T-helper 1 cell treated with Interleukin-12 subunit alpha and Interleukin-12 subunit beta and Interleukin-4 antibody, amounts not matched to agents 30 μg/mL and 1 μg/mL, for 36 hours (primary cell): Measurements from ENCODE around the gene NEK7.

ENCODE experiments used
- H3K27ac Mint-ChIP-seq: one replicate; pipeline ENCODE4 v1.8.0; 2021; ENCODE audit warnings: mild to moderate bottlenecking, mixed read lengths
- H3K27me3 Mint-ChIP-seq: one replicate; pipeline ENCODE4 v1.8.0; 2021; ENCODE audit warnings: low read depth, mixed read lengths
- H3K36me3 Mint-ChIP-seq: one replicate; pipeline ENCODE4 v1.8.0; 2021; ENCODE audit warnings: low read depth, mixed read lengths
- H3K4me1 Mint-ChIP-seq: one replicate; pipeline ENCODE4 v1.8.0; 2021; ENCODE audit warnings: low read depth, mixed read lengths
- H3K4me3 Mint-ChIP-seq: one replicate; pipeline ENCODE4 v1.8.0; 2021; ENCODE audit warnings: mild to moderate bottlenecking, moderate library complexity, mixed read lengths
- H3K9me3 Mint-ChIP-seq: one replicate; pipeline ENCODE4 v1.8.0; 2021; ENCODE audit warnings: mixed read lengths

Gene NEK7

GRCh38 chr1:198156745-198157240, at the start of gene NEK7:
TSS of gene NEK7 (plus strand) at chr1:198156998. CDS start at chr1:198232581, 75,583 bp downstream.
- Mint-ChIP-seq H3K27ac (peak within 1 kb of the TSS; percentile 97), H3K4me3 (peak within 1 kb of the TSS; percentile 99), H3K4me1 (peaks cover 21% of the 10 kb centered on the region), H3K36me3 (peaks cover 5% of the 10 kb centered on the region), H3K9me3 (no peaks in the 10 kb centered on the region), H3K27me3 (no peaks in the 10 kb centered on the region)

DNA sequence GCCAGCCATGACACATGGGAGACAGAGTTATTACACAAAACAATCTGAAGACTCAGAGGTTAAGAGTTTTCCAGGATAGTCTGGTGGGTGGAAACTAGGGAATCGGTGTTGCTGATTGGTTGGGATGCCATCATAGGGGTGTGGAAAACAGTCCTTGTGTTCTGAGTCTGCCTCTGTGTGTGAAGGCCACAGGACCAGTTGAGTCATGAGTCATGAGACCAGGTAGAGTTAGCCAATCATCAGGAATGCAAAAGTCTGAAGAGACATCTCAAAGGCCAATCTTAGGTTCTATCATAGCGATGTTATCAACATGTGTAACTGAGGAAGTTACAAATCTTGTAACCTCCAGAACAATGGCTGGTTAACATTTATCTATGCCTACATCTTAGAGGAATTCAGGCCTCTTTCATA, 49.7 kb upstream of the NEK7 start:
- Mint-ChIP-seq H3K4me1 (peaks cover 12% of the 10 kb centered on the region), H3K36me3 (peaks cover 3% of the 10 kb centered on the region), H3K27ac (no peak overlapping the region), H3K27me3 (no peaks in the 10 kb centered on the region), H3K9me3 (no peaks in the 10 kb centered on the region), H3K4me3 (no peak overlapping the region)

GRCh38 chr1:198108636-198109370, 48.0 kb upstream of the NEK7 start:
- Mint-ChIP-seq H3K27me3 (peaks cover under 1% of the 10 kb centered on the region), H3K9me3 (no peaks in the 10 kb centered on the region), H3K4me3 (no peak overlapping the region), H3K4me1 (no peaks in the 10 kb centered on the region), H3K27ac (no peak overlapping the region), H3K36me3 (peaks cover 3% of the 10 kb centered on the region)

- H3K27me3 Mint-ChIP-seq: peaks cover 6% of the 10 kb centered on the region
- no peak overlapping the region for H3K27ac Mint-ChIP-seq
- H3K4me1 Mint-ChIP-seq: no peaks in the 10 kb centered on the region
- H3K36me3 Mint-ChIP-seq: peaks cover 3% of the 10 kb centered on the region
- H3K4me3 Mint-ChIP-seq: no peak overlapping the region
- H3K9me3 Mint-ChIP-seq: no peaks in the 10 kb centered on the region
Measured at GRCh38 chr1:198109371-198109715, 47.5 kb upstream of the NEK7 start.

DNA sequence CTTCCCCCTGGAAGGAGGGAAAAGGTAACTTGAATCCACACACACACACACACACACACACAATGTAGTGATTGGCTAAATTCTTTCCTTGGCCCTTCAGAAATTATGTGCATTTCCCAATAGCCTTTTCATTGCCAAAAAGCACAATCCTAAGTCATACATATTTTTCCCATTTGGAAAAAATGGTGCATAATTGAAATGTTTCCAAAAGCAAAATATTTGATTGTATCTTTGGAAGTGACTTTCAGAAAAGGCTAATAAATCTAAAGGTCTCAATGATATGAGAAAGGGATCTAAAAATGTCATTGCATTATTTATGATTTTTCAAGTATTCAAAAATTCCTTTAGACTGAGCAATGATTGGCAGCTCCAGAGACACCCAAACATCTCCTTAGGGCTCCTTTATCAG, 43.5 kb upstream of the NEK7 start:
- Mint-ChIP-seq H3K4me3 (no peak overlapping the region), H3K27me3 (peaks cover 11% of the 10 kb centered on the region), H3K27ac (no peak overlapping the region), H3K4me1 (no peaks in the 10 kb centered on the region), H3K36me3 (no peaks in the 10 kb centered on the region), H3K9me3 (no peaks in the 10 kb centered on the region)

DNA sequence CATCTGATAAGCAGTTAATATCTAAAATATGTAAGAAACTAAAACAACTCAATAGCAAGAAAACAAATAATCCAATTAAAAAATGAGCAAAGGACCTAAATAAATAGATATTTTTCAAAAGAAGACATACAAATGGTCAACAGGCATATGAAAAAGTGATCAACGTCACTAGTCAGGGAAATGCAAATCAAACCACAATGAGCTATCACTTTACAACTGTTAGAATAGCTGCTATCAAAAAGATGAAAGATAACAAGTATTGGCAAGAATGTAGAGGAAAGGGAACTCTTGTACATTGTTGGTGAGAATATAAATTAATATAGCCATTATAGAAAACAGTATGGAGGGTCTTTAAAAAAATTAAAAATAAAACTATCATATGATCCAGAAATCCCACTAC, 40.7 kb upstream of the NEK7 start:
- Mint-ChIP-seq H3K27ac (no peak overlapping the region), H3K4me1 (no peaks in the 10 kb centered on the region), H3K4me3 (no peak overlapping the region), H3K36me3 (no peaks in the 10 kb centered on the region), H3K27me3 (peaks cover 11% of the 10 kb centered on the region), H3K9me3 (no peaks in the 10 kb centered on the region)

GRCh38 chr1:198116469-198116868, 40.3 kb upstream of the NEK7 start:
- H3K4me1 Mint-ChIP-seq: no peaks in the 10 kb centered on the region
- no peaks in the 10 kb centered on the region for H3K9me3 Mint-ChIP-seq
- no peak overlapping the region for H3K27ac Mint-ChIP-seq
- no peaks in the 10 kb centered on the region for H3K36me3 Mint-ChIP-seq
- peaks cover 11% of the 10 kb centered on the region for H3K27me3 Mint-ChIP-seq
- no peak overlapping the region for H3K4me3 Mint-ChIP-seq

DNA sequence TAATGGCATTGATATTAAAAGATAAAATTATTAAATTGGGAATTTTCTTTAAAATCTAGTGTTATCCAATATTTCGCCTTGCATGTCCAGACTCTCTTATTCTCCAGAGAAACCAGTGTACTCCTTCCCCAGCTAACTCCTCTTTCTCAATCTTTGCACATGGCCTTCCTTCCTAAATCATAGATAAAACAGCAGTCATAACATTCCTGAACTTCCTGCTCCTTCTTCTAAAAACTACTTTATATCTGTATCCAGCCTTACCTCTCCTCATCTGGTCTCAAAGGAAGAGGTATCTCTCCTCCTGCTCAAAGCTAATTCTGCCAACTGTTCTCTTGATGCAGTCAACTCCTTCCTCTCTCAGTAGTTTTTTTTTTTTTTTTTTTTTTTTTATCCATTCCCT, 39.5 kb upstream of the NEK7 start:
- no peaks in the 10 kb centered on the region for H3K36me3 Mint-ChIP-seq
- H3K9me3 Mint-ChIP-seq: no peaks in the 10 kb centered on the region
- H3K27me3 Mint-ChIP-seq: peaks cover 11% of the 10 kb centered on the region
- no peak overlapping the region for H3K27ac Mint-ChIP-seq
- no peak overlapping the region for H3K4me3 Mint-ChIP-seq
- H3K4me1 Mint-ChIP-seq: no peaks in the 10 kb centered on the region

- Mint-ChIP-seq H3K27me3 (peaks cover 11% of the 10 kb centered on the region), H3K36me3 (no peaks in the 10 kb centered on the region), H3K4me3 (no peak overlapping the region), H3K9me3 (no peaks in the 10 kb centered on the region), H3K27ac (no peak overlapping the region), H3K4me1 (no peaks in the 10 kb centered on the region)
Measured at GRCh38 chr1:198118134-198118533, 38.7 kb upstream of the NEK7 start.

- no peaks in the 10 kb centered on the region for H3K36me3 Mint-ChIP-seq
- no peak overlapping the region for H3K4me3 Mint-ChIP-seq
- H3K27ac Mint-ChIP-seq: no peak overlapping the region
- H3K27me3 Mint-ChIP-seq: peaks cover 5% of the 10 kb centered on the region
- H3K4me1 Mint-ChIP-seq: no peaks in the 10 kb centered on the region
- H3K9me3 Mint-ChIP-seq: no peaks in the 10 kb centered on the region
Measured at GRCh38 chr1:198119906-198120305, 36.9 kb upstream of the NEK7 start.

DNA sequence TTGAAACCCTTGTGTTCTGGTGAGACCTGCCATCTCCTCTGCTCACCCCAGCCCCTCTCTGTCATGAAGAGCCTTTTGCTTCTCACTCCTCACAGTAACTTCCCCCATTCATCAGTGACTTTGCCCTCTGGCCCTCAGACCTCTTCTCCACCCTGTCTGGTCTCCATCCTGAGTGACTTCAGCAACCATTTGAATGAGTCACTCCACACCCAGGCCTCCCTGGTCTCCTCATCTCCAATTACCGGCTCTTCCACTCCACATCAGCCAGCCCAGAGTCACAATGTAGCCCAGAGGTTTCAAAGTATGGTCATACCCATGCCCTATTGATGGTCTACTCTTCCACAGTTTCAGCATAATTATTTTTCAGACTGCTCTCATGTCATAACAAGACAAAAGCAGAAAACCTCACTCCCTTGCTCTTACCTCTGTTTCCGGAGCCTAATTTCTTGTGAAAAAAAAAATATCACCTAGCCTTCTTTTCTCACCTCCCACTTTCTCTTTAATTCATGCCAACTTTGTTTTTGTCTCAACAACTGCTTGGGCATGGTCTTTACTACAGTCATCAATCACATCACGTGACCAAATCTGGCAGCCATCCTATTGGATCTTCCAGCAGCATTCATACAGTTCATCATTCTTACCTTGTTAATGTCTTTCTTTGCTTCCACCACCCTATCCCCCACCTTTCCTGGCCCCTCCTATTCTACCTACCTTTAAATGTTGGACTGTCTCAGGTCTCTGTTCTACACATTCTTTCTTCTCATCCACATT, 35.6 kb upstream of the NEK7 start:
- Mint-ChIP-seq H3K27me3 (peaks cover 5% of the 10 kb centered on the region), H3K27ac (no peak overlapping the region), H3K4me1 (no peaks in the 10 kb centered on the region), H3K36me3 (no peaks in the 10 kb centered on the region), H3K4me3 (no peak overlapping the region), H3K9me3 (no peaks in the 10 kb centered on the region)

DNA sequence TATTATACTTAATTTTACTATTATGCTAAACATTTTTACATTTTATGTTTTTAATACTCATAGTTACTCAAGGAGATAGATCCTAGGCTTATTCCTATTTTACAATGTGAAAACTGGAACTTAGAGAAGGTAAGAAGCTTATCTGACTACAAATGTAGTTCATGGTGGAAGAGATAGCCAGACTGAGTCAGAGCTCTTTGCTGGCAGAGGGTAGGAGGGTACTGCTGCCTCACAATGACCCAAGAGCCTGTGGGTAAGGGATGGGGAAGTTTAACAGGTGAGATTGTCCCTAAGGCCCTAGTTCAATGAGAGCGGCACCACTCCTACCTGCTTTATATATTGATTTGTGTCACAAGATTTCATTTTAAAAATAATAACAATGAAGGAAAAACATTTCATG, 34.1 kb upstream of the NEK7 start:
- Mint-ChIP-seq H3K4me1 (no peaks in the 10 kb centered on the region), H3K9me3 (no peaks in the 10 kb centered on the region), H3K27me3 (no peaks in the 10 kb centered on the region), H3K36me3 (no peaks in the 10 kb centered on the region), H3K27ac (no peak overlapping the region), H3K4me3 (no peak overlapping the region)

DNA sequence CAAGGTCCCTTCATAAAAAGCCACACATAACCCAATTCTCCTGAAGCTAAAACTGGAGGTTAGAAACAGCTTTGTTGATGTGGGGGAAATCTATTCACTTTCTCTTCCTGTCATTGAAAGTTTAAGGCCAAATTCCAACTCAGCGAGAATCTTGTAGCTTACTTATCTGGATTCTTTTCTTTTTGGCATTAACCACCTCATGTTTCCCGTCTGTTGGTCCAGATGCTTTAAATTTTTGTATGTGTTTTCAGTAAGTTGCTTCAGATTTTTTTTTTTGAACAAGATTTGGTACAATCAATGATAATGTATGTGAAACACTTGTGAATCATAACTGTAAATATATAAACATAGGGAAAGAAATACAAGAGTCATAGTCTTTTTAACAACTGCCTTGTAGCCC, 33.7 kb upstream of the NEK7 start:
- H3K27me3 Mint-ChIP-seq: no peaks in the 10 kb centered on the region
- H3K4me3 Mint-ChIP-seq: no peak overlapping the region
- H3K36me3 Mint-ChIP-seq: no peaks in the 10 kb centered on the region
- no peaks in the 10 kb centered on the region for H3K9me3 Mint-ChIP-seq
- no peaks in the 10 kb centered on the region for H3K4me1 Mint-ChIP-seq
- H3K27ac Mint-ChIP-seq: no peak overlapping the region

GRCh38 chr1:198124673-198125072, 32.1 kb upstream of the NEK7 start:
- no peak overlapping the region for H3K27ac Mint-ChIP-seq
- no peaks in the 10 kb centered on the region for H3K27me3 Mint-ChIP-seq
- H3K9me3 Mint-ChIP-seq: no peaks in the 10 kb centered on the region
- H3K4me3 Mint-ChIP-seq: no peak overlapping the region
- H3K36me3 Mint-ChIP-seq: no peaks in the 10 kb centered on the region
- H3K4me1 Mint-ChIP-seq: no peaks in the 10 kb centered on the region
